Neural cell (in vitro differentiated cells): ENCODE data around the gene PARVB.

ENCODE experiments used
- EZH2 ChIP-seq: fragments of 200-600, 300-800 bp; shearing (Covaris generic), sonication (generic); IDR thresholded peaks from 2 replicates; pipeline ENCODE4 v1.6.1; 2014; ENCODE audit warnings: antibody characterized with exemption, low read length, borderline replicate concordance, mild to moderate bottlenecking; ENCODE audit not compliant: insufficient read depth, poor library complexity, severe bottlenecking
- POLR2AphosphoS5 ChIP-seq: IDR thresholded peaks from 2 replicates; pipeline ENCODE4 v1.6.1; 2012
- SMC3 ChIP-seq: fragments of 450-650 bp; conservative IDR thresholded peaks from 2 replicates; pipeline ENCODE4 v1.6.1; 2014; ENCODE audit warnings: antibody characterized with exemption, mild to moderate bottlenecking, moderate library complexity; ENCODE audit not compliant: poor library complexity
- TAF1 ChIP-seq: IDR thresholded peaks from 2 replicates; pipeline ENCODE4 v1.6.1; 2012; ENCODE audit warnings: low read depth
- TF ChIP-seq, protein P1 (sequence below): fragments of 450-650 bp; IDR thresholded peaks from 2 replicates; pipeline ENCODE4 v1.5.1; 2014; ENCODE audit warnings: antibody characterized with exemption, mild to moderate bottlenecking, moderate library complexity; ENCODE audit not compliant: poor library complexity, severe bottlenecking

- no peak for TF ChIP-seq SMC3
- TF ChIP-seq, protein P1, sequence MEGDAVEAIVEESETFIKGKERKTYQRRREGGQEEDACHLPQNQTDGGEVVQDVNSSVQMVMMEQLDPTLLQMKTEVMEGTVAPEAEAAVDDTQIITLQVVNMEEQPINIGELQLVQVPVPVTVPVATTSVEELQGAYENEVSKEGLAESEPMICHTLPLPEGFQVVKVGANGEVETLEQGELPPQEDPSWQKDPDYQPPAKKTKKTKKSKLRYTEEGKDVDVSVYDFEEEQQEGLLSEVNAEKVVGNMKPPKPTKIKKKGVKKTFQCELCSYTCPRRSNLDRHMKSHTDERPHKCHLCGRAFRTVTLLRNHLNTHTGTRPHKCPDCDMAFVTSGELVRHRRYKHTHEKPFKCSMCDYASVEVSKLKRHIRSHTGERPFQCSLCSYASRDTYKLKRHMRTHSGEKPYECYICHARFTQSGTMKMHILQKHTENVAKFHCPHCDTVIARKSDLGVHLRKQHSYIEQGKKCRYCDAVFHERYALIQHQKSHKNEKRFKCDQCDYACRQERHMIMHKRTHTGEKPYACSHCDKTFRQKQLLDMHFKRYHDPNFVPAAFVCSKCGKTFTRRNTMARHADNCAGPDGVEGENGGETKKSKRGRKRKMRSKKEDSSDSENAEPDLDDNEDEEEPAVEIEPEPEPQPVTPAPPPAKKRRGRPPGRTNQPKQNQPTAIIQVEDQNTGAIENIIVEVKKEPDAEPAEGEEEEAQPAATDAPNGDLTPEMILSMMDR, result no peak
- TF ChIP-seq EZH2, result no peak
- TF ChIP-seq TAF1, result no peak
- no peak for TF ChIP-seq POLR2AphosphoS5
Measured at GRCh38 chr22:44030051-44030701, 6.1 kb downstream of the PARVB start.
